HG03097 (cell line): ENCODE data around the gene BASP1.

Experiments
- ATAC-seq: cut with Tn5 transposase; IDR thresholded peaks from one replicate; pipeline ENCODE4 v1.9.1; 2021; ENCODE audit not compliant: unreplicated experiment, low FRiP score

Gene BASP1

GRCh38 chr5:17221843-17222636 is 4.6 kb downstream of the BASP1 start:
- no peak for ATAC-seq

DNA sequence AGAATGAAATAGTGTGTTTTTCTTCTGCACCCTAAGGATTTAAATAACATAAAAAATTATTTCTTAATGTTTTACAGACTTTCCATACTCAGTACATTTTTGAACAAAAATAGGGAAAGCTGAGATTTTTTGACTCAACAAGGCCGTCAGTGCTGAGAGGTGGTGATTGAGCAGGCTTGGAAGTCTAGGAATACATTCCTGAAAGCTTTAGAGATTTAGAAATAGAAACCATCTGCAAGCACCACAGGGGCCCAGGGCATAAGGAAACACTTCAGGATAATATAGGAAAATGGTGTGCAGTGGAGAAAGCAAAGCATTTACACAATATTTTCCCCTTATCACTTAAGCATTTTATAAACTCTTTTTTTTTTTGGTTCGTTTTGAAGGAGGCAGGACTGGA is 5.2 kb downstream of the BASP1 start:
- no peak for ATAC-seq

GRCh38 chr5:17223367-17224185 is 6.1 kb downstream of the BASP1 start:
- no peak for ATAC-seq

GRCh38 chr5:17224858-17225511 is 7.6 kb downstream of the BASP1 start:
- ATAC-seq: peak; percentile 52

DNA sequence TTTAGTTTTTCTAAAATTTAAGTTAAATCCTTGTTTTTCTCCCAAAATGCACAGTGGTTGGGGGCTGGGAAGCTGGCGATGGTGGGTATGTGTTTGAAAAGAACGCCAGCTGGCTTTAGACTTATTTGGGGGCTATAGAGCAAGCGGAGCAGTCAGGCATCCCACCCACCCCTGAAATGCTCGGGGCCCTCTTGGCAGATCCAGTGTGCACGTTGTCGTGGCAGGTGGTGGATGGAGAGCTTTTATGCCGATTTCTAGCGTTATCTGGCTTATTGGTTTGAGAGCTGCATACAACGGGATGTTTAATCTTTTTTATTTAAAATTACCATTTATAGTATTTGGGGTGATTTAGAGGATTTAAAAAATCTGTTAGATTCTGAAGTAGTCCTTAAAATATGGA is 8.1 kb downstream of the BASP1 start:
- no peak for ATAC-seq

DNA sequence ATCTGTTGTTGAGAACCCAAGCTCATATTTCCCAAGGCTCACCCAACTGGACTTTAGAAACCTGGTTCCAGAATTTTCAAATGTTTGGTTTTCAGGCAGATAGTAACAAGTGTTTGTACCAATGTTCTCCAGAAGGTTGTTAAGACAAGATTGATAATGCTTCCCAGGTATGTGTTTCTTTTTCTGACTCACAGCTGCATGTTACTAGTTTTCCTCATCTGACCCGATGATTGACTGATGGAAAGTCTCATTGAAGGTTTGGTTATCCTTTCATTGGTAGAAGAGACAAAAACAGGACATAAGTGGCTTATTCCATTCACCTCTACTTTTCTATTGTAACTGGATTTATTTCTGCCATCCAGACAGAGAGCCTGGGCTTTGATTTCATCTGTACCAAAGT is 10.4 kb downstream of the BASP1 start:
- no peak for ATAC-seq

GRCh38 chr5:17228821-17229291 is 11.4 kb downstream of the BASP1 start:
- ATAC-seq: peak; percentile 66

DNA sequence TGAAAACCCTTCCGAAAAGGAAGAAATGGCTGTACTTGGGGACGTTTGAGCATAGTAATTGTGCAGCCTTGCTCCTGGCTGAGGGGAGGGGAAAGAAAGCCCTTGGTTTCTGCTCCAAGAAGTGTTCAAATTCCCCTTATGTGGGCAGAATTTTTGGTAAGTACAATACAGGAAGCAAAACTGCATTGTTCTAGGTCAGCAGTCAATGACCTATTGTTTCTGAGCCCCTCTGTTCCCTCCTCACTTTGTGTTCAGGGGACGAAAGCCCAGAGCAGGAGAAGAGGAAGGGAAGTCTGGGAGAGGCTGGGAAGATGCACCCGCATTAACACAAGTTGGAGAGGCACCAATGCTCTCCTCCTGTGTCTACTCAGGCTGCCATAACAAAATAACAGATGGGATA is 11.9 kb downstream of the BASP1 start:
- ATAC-seq: peak; percentile 42

GRCh38 chr5:17230191-17230590 is 12.8 kb downstream of the BASP1 start:
- ATAC-seq: no peak

DNA sequence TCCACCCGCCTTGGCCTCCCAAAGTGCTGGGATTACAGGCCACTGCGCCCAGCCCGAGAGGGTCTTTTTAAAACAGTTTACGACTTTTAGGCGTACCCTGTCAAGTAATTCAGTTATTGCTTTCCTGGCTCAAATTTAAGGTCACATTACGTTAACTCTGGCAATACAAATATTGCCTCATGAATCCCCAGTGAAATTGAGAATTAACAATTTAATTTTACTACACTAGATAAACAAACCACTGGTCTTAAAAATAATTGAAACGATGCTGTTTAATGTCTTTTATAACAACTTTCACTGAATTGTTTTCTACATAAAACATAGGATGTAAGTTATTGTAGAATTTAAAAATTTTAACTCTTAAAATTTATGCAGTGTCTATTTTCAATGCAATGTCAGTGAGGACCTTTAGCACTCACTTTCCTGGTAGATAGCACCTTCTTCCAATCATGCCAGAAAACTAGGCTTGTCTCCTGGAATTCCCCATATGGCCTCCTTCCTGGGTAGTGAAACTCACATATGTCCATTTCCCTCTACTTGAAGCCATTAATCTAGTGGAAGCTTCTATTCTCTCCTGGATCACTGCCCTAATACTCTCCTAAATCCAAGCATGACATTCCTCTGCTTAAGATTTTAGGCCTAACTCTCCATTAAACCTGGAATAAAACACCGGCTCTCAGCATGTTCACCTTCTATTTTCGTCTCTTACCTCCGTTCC is 13.5 kb downstream of the BASP1 start:
- ATAC-seq: no peak

DNA sequence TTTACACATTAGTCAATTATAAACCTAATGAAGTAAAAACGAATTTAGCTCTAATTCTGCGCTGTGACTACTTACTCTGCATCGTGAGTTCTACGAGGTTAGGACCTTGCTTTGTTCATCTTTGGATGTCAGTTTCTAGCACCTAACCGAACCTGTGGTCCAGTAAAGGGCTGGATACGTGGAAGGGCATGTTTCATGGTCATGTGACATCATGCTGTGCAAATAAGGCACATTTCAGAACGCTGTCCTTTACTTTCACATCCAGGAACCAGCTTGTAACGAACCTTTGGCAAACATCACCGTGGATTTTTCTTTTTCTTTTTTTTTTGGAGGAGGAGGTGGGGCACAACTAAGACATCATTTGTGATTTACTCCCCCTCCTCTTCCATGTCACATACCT is 15.0 kb downstream of the BASP1 start:
- ATAC-seq: no peak

GRCh38 chr5:17233488-17233887 is 16.1 kb downstream of the BASP1 start:
- ATAC-seq: no peak

GRCh38 chr5:17234374-17234773 is 16.9 kb downstream of the BASP1 start:
- no peak for ATAC-seq

GRCh38 chr5:17235731-17236330 is 18.4 kb downstream of the BASP1 start:
- no peak for ATAC-seq

DNA sequence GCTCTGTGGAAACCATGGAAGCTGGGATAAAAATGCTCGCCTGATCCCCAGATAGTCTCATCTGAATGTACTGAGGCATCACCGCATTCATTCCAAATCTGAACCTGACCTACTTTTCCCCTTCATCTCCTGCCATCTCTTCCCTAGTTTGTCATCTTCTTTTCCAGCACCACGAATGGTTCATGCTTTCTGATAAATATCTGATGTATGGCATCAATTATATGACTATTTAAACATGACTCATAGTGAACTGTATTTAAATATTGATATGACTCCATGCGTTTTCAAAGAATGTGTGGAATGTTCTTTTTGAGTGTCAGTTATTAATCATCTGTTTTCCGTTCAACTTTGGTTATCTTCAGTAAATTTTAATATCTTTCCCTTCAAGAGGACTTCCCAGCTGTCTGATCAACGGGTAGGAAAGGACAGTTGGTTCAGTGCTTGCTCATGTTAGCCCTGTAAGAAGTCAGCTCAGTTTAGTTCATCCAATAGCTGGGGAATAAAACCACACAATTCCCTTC is 21.1 kb downstream of the BASP1 start:
- ATAC-seq: no peak

GRCh38 chr5:17239953-17240352 is 22.5 kb downstream of the BASP1 start:
- no peak for ATAC-seq

DNA sequence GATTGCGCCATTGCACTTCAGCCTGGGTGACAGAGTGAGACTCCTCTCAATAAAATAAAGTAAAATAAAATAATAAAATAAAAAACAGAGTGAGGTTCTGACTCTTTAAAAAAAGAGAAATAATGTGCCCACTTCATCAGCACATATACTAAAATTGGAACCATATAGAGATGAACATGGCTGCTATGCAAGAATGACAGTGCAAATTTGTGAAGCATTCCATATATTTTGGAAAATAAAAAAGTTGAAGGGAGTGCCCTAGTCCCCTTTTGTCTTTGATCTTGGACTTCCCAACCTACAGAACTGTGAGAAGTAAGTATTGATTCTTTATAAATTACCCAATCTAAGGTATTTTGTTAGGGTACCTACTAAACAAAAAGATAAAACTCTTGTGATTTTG is 23.1 kb downstream of the BASP1 start:
- ATAC-seq: no peak

DNA sequence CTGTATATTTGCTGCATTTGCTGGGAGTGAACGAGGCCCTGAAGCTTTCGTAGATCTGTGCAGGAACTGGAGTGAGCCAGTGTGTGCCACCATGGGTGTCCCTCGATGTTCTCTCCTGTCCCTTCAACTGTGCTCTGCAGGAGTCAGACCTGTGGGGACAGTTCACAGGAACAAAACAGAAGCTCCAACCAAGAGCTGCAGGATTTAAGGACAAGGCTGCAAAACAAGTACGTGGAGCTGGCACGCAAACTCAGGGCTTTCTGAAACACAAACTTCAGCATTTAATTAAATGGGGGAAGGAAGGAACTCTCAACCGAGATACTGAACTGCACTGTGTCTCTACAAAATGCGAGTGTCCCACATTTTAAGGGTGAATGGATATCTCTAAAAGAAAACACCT is 24.2 kb downstream of the BASP1 start:
- no peak for ATAC-seq

DNA sequence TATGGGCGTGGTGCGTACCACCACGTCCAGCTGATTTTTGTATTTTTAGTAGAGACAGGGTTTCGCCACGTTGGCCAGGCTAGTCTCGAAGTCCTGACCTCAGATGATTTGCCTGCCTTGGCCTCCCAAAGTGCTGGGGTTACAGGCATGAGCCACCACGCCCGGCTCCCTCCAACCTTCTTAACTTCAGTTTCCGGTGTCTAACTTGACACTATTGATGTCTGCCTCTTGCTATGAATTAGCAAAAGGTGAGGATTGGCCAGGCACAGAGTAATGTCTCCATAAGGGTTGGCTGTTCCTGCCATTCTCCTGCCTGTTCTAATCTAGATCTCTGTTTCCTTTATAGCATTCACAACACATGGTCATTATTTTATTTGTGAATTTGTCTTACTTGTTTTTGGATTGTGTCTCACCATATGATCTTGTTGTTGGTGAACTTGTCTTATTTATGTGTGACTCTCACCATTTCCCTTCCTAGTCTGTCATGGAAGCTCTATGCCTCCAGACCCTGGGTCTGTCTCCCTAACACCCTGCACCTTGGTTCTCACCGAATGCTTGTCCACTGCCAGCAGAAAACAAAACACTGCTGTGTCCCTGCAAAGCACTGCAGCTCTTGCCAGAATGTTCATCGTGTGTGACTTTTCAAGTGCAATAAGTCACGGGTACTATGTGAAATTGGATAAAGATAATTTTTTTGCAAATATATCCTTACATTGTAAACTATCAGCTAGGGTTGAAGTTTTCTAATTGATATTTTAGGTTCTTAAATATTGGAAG is 26.0 kb downstream of the BASP1 start:
- ATAC-seq: no peak
